CD8-positive, alpha-beta memory T cell (primary cell): ENCODE measurements around the gene TMC4. TPM values are rescaled to one million over a fixed set of nuclear protein-coding genes. Genes with fewer than 3 reads are reported as not detected.
A peak's percentile ranks its signal among the peaks of the same experiment; 100 is the strongest.

Source experiments
- CTCF ChIA-PET: fragments of 350-600 bp; sonication (Branson Sonifier 250); formaldehyde crosslinking; loops from one replicate; lab custom pipeline; 2021; ENCODE audit warnings: antibody characterized with exemption; lab: Charles Lee
- POLR2A ChIA-PET: fragments of 350-600 bp; sonication (Branson Sonifier 250); formaldehyde crosslinking; loops from one replicate; lab custom pipeline; 2021; ENCODE audit warnings: antibody characterized with exemption; lab: Charles Lee
- DNase-seq, 5 donors: peaks; one replicate each; pipeline versions ENCODE4 v3.0.0 to v3.0.0-alpha.2; 2020 to 2022; ENCODE audit warnings: mixed read lengths in 1 of 5
- H3K27ac ChIP-seq: one replicate; pipeline ENCODE4 v1.7.0; 2013; ENCODE audit warnings: low read depth, mild to moderate bottlenecking, low read length, moderate library complexity
- H3K27me3 ChIP-seq: 2 replicates; pipeline ENCODE4 v1.7.0; 2013; ENCODE audit warnings: low read length, mild to moderate bottlenecking; ENCODE audit not compliant: insufficient read depth, poor library complexity, severe bottlenecking
- H3K36me3 ChIP-seq: 2 replicates; pipeline ENCODE4 v1.7.0; 2013; ENCODE audit warnings: mild to moderate bottlenecking, low read length, moderate library complexity; ENCODE audit not compliant: insufficient read depth
- H3K4me1 ChIP-seq: 2 replicates; pipeline ENCODE4 v1.7.0; 2013; ENCODE audit warnings: mild to moderate bottlenecking, low read length, moderate library complexity; ENCODE audit not compliant: insufficient read depth
- H3K4me3 ChIP-seq: 2 replicates; pipeline ENCODE4 v1.7.0; 2013; ENCODE audit warnings: mild to moderate bottlenecking, low read length
- H3K9me3 ChIP-seq: 2 replicates; pipeline ENCODE4 v1.7.0; 2013; ENCODE audit warnings: mild to moderate bottlenecking, low read length
- H3K27ac Mint-ChIP-seq, 8 donors: one replicate each; pipeline ENCODE4 v1.8.0; 2020 to 2021; ENCODE audit warnings: mixed read lengths in 8 of 8, mild to moderate bottlenecking in 6 of 8, inconsistent platforms in 3 of 8, moderate library complexity in 3 of 8
- H3K27me3 Mint-ChIP-seq, 2 donors: one replicate each; pipeline ENCODE4 v1.8.0; 2020 to 2021; ENCODE audit warnings: mixed read lengths in 2 of 2, mild to moderate bottlenecking in 1 of 2, moderate library complexity in 1 of 2
- H3K36me3 Mint-ChIP-seq, 3 donors: one replicate each; pipeline ENCODE4 v1.8.0; 2020 to 2021; ENCODE audit warnings: mixed read lengths in 3 of 3, inconsistent platforms in 1 of 3, mild to moderate bottlenecking in 1 of 3
- H3K4me1 Mint-ChIP-seq, 3 donors: one replicate each; pipeline ENCODE4 v1.8.0; 2020 to 2021; ENCODE audit warnings: mixed read lengths in 3 of 3, inconsistent platforms in 1 of 3, mild to moderate bottlenecking in 1 of 3
- H3K4me3 Mint-ChIP-seq, 7 donors: one replicate each; pipeline ENCODE4 v1.8.0; 2020 to 2021; ENCODE audit warnings: mixed read lengths in 7 of 7, mild to moderate bottlenecking in 6 of 7, moderate library complexity in 4 of 7, inconsistent platforms in 2 of 7
- H3K9me3 Mint-ChIP-seq, 5 donors: one replicate each; pipeline ENCODE4 v1.8.0; 2020 to 2022; ENCODE audit warnings: mixed read lengths in 5 of 5, mild to moderate bottlenecking in 3 of 5, moderate library complexity in 2 of 5, inconsistent platforms in 1 of 5
- polyA plus RNA-seq: library from polyadenylated mRNA; unstranded; fragments of 300-500 nt; fragmentation: Illumina TruSeq; gene quantifications from one replicate; pipeline ENCODE4 v1.2.3, GENCODE V29; 2021
- total RNA-seq, 2 experiments: library from RNA; stranded (reverse); gene quantifications; one replicate each; pipeline ENCODE4 v1.2.3, GENCODE V29; 2021

TMC4 gene
- total and polyA plus RNA-seq, 3 experiments from 2014 or later: 0.18 to 0.38 TPM; not detected in 1

- Mint-ChIP-seq H3K36me3 (peaks cover 0 to 7% (median 0%) of the 10 kb centered on the region in 3 donors), H3K27me3 (peaks cover 4 to 8% of the 10 kb centered on the region in 2 donors), H3K4me1 (peaks cover 34 to 50% (median 45%) of the 10 kb centered on the region in 3 donors), H3K9me3 (no peaks in the 10 kb centered on the region), H3K27ac (peak overlapping the region in 5 of 8 donors; percentile 17 to 83 (median 70)), H3K4me3 (peak overlapping the region; percentile 47 to 87 (median 80))
- Histone ChIP-seq H3K4me1 (peaks cover 36% of the 10 kb centered on the region), H3K9me3 (no peaks in the 10 kb centered on the region), H3K4me3 (no peak overlapping the region), H3K27me3 (no peaks in the 10 kb centered on the region), H3K36me3 (no peaks in the 10 kb centered on the region), H3K27ac (no peak overlapping the region)
- ChIA-PET POLR2A (interaction anchor here (0.6 to 1.2 kb wide), 2 partner anchors 25 to 70 kb away, joined by 3 to 4 read pairs; partner anchors contain the start of gene MBOAT7), CTCF (interaction anchor here (3.6 kb wide), 1 partner anchor 24 kb away, joined by 13 read pairs; the partner anchor contains the start of gene MBOAT7)
- peak; percentile 38 to 65 (median 61) for DNase-seq
These were observed 8.4 kb downstream of the TMC4 start for GRCh38 chr19:54164369-54165068.

GRCh38 chr19:54162884-54163283 lies 10.1 kb downstream of the TMC4 start:
- Histone ChIP-seq H3K27me3 (no peaks in the 10 kb centered on the region), H3K36me3 (no peaks in the 10 kb centered on the region), H3K4me1 (peaks cover 49% of the 10 kb centered on the region), H3K4me3 (peak overlapping the region; percentile 62), H3K27ac (peak overlapping the region; percentile 38), H3K9me3 (no peaks in the 10 kb centered on the region)
- Mint-ChIP-seq H3K36me3 (peaks cover 0 to 22% (median 0%) of the 10 kb centered on the region in 3 donors), H3K9me3 (no peaks in the 10 kb centered on the region), H3K27me3 (peaks cover 4 to 9% of the 10 kb centered on the region in 2 donors), H3K4me1 (peaks cover 41 to 61% (median 59%) of the 10 kb centered on the region in 3 donors), H3K27ac (peak overlapping the region in 3 of 8 donors; percentile 74 to 83 (median 79)), H3K4me3 (peak overlapping the region; percentile 43 to 93 (median 83))
- ChIA-PET POLR2A (interaction anchor here (0.9 kb wide), 1 partner anchor 48 kb away, joined by 3 read pairs; no protein-coding TSS in a partner anchor), CTCF (interaction anchor here (3.6 kb wide), 1 partner anchor 26 kb away, joined by 13 read pairs; the partner anchor contains the start of gene MBOAT7)
- no peak for DNase-seq

- Mint-ChIP-seq H3K27ac (peak overlapping the region in 7 of 8 donors; percentile 8 to 90 (median 79)), H3K4me3 (peak overlapping the region; percentile 77 to 93 (median 83)), H3K9me3 (no peaks in the 10 kb centered on the region), H3K27me3 (peaks cover 4 to 9% of the 10 kb centered on the region in 2 donors), H3K36me3 (peaks cover 0 to 27% (median 0%) of the 10 kb centered on the region in 3 donors), H3K4me1 (peaks cover 41 to 61% (median 59%) of the 10 kb centered on the region in 3 donors)
- Histone ChIP-seq H3K36me3 (no peaks in the 10 kb centered on the region), H3K9me3 (no peaks in the 10 kb centered on the region), H3K4me3 (peak overlapping the region; percentile 62), H3K27me3 (no peaks in the 10 kb centered on the region), H3K27ac (peak overlapping the region; percentile 38), H3K4me1 (peaks cover 53% of the 10 kb centered on the region)
- CTCF ChIA-PET: interaction anchor here (3.6 kb wide), 1 partner anchor 27 kb away, joined by 13 read pairs; the partner anchor contains the start of gene MBOAT7
- POLR2A ChIA-PET: interaction anchor here (0.9 kb wide), 1 partner anchor 48 kb away, joined by 3 read pairs; no protein-coding TSS in a partner anchor
- peak; percentile 68 to 82 (median 70) for DNase-seq
These were observed 10.6 kb downstream of the TMC4 start for GRCh38 chr19:54162241-54162805.

GRCh38 chr19:54160854-54161253 lies 12.1 kb downstream of the TMC4 start:
- ChIA-PET POLR2A (interaction anchor here (0.6 to 3.6 kb wide), 3 partner anchors 24 to 40 kb away, joined by 6 to 54 read pairs (median 49); partner anchors contain the start of genes CNOT3, MBOAT7, RPS9 and TSEN34), CTCF (interaction anchor here (0.8 to 2.1 kb wide), 2 partner anchors 24 to 72 kb away, joined by 3 to 7 read pairs; partner anchors contain the start of gene CNOT3)
- peak overlapping the region; percentile 92 to 100 (median 99) for H3K27ac Mint-ChIP-seq
- Histone ChIP-seq H3K36me3 (peaks cover 14% of the 10 kb centered on the region), H3K9me3 (no peaks in the 10 kb centered on the region), H3K4me3 (peak overlapping the region; percentile 93), H3K27ac (peak overlapping the region; percentile 84), H3K4me1 (peaks cover 63% of the 10 kb centered on the region), H3K27me3 (no peaks in the 10 kb centered on the region)
- no peaks in the 10 kb centered on the region for H3K9me3 Mint-ChIP-seq
- H3K4me1 Mint-ChIP-seq: peaks cover 52 to 71% (median 70%) of the 10 kb centered on the region in 3 donors
- DNase-seq: no peak
- H3K36me3 Mint-ChIP-seq: peaks cover 0 to 41% (median 5%) of the 10 kb centered on the region in 3 donors
- H3K4me3 Mint-ChIP-seq: peak overlapping the region in 6 of 7 donors; percentile 95 to 100 (median 99)
- peaks cover 4 to 9% of the 10 kb centered on the region in 2 donors for H3K27me3 Mint-ChIP-seq

- Histone ChIP-seq H3K4me3 (peak overlapping the region; percentile 93), H3K27me3 (no peaks in the 10 kb centered on the region), H3K36me3 (peaks cover 15% of the 10 kb centered on the region), H3K9me3 (no peaks in the 10 kb centered on the region), H3K4me1 (peaks cover 68% of the 10 kb centered on the region), H3K27ac (peak overlapping the region; percentile 84)
- Mint-ChIP-seq H3K27me3 (peaks cover 4 to 7% of the 10 kb centered on the region in 2 donors), H3K27ac (peak overlapping the region; percentile 85 to 100 (median 99)), H3K36me3 (peaks cover 0 to 44% (median 5%) of the 10 kb centered on the region in 3 donors), H3K4me1 (peaks cover 52 to 74% (median 71%) of the 10 kb centered on the region in 3 donors), H3K4me3 (peak overlapping the region; percentile 89 to 100 (median 99)), H3K9me3 (no peaks in the 10 kb centered on the region)
- ChIA-PET CTCF (interaction anchor here (0.8 to 2.9 kb wide), 5 partner anchors 8 to 72 kb away, joined by 3 to 17 read pairs (median 3); partner anchors contain the start of genes CNOT3 and MBOAT7), POLR2A (interaction anchor here (0.6 to 3.6 kb wide), 6 partner anchors 23 to 50 kb away, joined by 4 to 54 read pairs (median 12); partner anchors contain the start of genes CNOT3, MBOAT7, PRPF31 and RPS9)
- no peak for DNase-seq
These were observed 12.7 kb downstream of the TMC4 start for GRCh38 chr19:54160182-54160811.

GRCh38 chr19:54159352-54160181 lies 13.4 kb downstream of the TMC4 start, which contains the start of gene LENG1:
LENG1 (minus strand) TSS chr19:54159721; CDS start chr19:54159695, 26 bp downstream.
- H3K27ac ChIP-seq: peak within 1 kb of the TSS; percentile 85
- peaks cover 4 to 6% of the 10 kb centered on the region in 2 donors for H3K27me3 Mint-ChIP-seq
- CTCF ChIA-PET: interaction anchor here (0.8 to 2.9 kb wide), 7 partner anchors 9 to 44 kb away, joined by 3 to 17 read pairs (median 3); partner anchors contain the start of genes CNOT3, MBOAT7, PRPF31 and TFPT
- peaks cover 20% of the 10 kb centered on the region for H3K36me3 ChIP-seq
- H3K4me1 ChIP-seq: peaks cover 75% of the 10 kb centered on the region
- peaks cover 5 to 51% (median 10%) of the 10 kb centered on the region in 3 donors for H3K36me3 Mint-ChIP-seq
- H3K9me3 ChIP-seq: no peaks in the 10 kb centered on the region
- H3K4me3 ChIP-seq: peak within 1 kb of the TSS; percentile 93
- no peaks in the 10 kb centered on the region for H3K27me3 ChIP-seq
- H3K27ac Mint-ChIP-seq: peak within 1 kb of the TSS; percentile 92 to 100 (median 99)
- peaks cover 57 to 76% (median 73%) of the 10 kb centered on the region in 3 donors for H3K4me1 Mint-ChIP-seq
- peak; percentile 96 to 100 (median 99) for DNase-seq
- H3K9me3 Mint-ChIP-seq: no peaks in the 10 kb centered on the region
- POLR2A ChIA-PET: interaction anchor here (1.1 to 3.6 kb wide), 6 partner anchors 22 to 302 kb away, joined by 3 to 54 read pairs (median 11); partner anchors contain the start of genes CNOT3, MBOAT7, PRPF31 and RPS9
- peak within 1 kb of the TSS; percentile 89 to 100 (median 99) for H3K4me3 Mint-ChIP-seq
